Bone marrow (tissue), 2 donors: ENCODE results near the gene FMO2.

Experiments
- DNase-seq, 2 donors: peaks; one replicate each; lab custom pipeline; 2025; lab: John Stamatoyannopoulos, UW

The FMO2 gene

DNA sequence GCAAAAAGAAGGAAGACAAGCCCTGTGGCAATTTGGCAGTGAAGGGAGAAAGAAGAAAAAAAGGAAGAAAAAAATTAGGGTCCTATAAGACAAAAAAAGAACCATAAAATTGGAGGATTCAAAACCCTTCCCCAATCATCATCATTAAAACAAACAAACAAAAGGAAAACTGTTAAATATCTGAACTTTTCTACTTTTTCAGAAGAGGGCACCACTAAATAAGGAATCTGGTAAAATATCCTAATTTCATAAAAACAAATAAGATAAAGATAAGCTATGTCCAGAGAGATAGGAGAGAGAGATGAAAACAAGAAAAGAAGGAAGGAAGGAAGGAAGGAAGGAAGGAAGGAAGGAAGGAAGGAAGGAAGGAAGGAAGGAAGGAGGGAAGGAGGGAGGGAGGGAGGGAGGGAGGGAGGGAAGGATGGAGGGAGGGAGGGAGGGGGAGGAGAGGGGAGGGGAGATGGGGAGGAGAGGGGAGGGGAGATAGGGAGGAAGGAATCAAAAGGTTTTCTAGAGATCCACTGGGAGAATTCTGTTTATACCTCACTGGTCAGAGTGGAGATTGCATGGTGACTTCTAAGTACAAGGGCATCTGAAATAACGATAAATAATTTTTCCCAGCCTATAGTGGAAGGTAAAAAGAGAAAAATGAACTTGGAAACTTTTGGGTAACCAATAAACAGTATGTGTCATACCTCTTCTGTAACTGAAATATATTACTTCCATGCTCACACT lies 10.4 kb upstream of the FMO2 start:
- DNase-seq = no peak

DNA sequence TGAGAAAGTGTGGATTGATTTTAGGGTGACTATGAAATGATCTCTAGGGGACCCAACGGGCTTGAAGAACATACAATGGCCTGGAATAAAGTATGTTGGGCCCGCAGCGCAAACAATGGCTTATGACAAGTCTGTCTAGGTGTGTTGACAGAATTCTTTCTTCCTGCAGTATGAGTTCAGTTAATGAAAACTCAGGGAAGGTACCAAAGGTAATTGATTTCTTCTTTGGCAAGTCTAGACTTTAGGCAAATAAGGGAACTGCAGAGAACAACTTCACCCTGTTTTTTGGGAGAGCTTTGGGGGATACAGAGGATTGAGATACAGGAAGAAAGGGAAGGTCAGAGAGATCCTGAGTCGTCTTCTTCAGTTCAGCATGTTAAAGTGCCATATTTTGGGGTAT lies 7.8 kb upstream of the FMO2 start:
- no peak for DNase-seq

DNA sequence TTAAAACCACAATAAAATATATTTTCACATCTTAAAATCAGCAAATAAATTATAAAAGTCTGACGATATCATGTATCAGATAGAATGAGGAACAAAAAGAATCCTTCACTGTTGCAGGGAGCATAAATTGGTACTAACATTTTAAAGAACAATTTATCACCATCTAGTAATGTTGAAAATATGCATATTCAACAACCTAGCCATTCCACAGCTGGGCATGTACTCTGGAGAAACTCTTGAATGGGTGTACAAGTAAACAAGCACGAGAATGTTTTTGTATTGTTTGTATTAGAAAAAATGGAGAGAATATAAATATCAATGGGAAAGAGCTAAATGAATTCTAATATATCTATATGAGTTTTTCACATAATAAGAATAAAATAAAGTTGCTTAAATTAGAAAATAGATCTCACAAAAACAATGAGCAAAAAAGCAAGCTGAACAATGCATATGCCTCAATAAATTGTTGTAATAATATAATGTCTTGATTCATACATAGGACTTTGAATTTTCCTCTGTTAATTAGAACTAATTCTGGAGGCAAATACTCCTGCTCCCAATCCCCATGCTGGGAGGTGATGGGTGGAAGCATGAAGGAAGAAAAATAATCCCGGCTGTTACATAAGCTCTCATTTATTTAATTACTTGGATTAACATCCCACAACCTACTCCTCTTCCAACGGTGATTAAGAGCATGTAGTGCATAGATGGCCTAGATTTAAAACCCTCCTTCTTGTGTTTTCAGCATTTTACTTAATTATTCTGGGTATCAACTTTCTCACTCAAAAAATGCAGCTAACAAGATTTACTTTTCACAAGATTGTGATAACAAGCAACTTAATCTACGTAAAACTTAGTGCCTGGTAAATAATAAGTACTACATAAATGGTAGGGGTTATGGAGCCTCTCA lies 5.5 kb upstream of the FMO2 start:
- no peak for DNase-seq

DNA sequence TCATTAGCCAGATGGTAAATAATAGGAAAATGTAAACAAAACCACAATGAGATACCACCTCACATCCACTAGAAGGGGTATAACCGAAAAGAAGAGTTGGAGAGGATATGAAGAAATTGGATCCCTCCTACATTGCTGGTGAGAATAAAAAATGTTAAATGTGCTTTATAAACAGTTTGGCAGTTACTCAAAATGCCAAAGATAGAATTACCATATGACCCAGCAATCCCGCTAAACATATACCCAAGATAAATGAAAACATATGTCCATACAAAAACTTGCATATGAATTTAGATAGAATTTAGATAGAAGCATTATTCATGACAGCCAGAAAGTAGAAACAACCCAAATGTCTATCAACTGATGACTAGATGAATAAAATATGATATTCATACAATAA lies 4.4 kb upstream of the FMO2 start:
- no peak for DNase-seq

DNA sequence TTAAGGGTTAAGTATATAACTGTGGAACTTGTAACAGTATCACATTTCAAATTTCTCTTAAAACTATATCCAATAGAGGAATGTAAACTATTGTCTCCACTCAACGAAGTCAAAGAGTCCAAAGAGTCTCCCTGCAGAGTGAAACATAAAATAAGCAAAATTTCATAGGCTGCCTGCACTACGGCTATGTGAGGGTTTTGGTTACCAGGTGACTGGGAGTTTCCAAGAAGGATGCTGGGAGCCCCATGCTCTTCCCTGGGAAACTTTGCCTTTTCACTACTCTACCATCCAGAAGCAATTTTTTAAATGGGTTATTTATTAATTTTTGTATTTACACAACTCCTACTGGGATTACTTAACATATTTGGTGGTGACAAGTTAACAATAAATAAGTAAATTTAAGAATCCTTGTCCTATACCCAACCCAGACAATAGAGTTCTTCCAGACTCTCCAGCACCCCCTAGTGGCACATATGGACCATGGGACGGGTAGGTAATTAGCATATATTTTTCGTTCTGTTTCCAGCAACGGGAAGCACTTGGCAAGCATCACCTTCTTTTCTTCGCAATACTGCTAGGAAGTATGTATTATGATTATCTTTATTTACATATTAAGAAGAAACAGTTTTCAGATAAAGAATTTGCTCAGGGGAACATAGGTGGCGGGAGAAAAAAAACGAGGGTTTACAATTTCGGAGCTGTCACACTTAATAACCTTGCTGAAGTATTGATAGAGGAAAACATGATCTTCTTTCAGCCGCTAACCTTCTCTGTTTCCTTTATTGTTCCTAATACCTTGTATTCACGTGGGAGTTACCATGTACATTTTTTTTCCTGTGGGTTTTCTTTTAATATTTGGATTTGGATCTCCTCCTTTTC lies 3.5 kb downstream of the FMO2 start:
- DNase-seq = peak in 1 of 2 donors; percentile 23

DNA sequence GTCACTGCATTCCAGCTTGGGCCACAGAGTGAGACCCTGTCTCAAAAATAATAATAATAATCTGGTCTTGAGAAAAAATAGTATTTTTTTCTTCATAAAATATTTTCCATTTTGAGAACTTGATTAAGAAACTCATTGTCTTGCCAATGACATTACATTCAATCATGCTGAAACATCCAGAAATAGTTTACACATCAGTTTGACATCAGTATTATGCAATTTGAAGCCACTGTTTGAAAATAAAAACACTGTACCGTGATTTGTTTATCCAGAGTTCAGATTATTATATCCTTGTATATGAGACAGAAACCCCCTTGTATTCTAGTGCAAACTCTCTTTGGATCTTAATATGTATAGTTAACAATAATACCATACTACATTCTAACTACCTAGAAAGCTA lies 6.9 kb downstream of the FMO2 start:
- DNase-seq = no peak

DNA sequence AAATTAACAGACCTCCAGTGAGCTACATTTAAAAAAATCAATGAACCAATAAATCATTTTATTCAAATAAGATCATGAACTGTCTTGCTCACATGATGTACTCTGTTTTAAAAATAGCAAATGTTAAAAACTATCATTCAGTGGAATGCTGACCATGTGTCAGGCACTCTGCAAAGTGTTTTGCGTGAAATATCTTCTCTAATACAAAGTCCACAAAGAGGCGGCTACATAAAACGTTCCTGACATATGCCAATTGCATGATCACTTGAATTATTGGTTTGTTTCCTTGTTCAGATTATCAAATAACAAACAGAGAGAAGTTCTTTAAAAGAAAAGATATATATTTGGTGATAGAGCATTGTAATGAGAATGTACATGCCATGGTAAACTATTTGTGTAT lies 10.7 kb downstream of the FMO2 start:
- DNase-seq = no peak

DNA sequence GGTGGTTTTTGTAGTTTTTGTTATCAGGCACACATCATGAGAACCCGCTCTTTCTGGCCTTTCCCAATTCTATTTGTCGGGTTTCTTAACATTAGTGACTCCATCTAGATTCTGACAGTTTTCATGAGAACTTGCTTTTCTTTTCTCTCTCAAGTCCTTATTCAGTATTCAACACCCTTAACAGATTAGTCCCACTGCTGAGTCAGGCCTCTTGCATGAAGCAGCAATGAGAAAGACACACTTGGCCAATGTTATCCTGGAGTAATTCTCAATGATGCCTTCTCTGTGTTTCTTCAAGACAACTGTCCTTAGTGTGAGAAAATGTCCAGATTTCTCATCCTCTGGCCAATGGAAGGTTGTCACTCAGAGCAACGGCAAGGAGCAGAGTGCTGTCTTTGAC lies 11.3 kb downstream of the FMO2 start:
- DNase-seq = no peak

DNA sequence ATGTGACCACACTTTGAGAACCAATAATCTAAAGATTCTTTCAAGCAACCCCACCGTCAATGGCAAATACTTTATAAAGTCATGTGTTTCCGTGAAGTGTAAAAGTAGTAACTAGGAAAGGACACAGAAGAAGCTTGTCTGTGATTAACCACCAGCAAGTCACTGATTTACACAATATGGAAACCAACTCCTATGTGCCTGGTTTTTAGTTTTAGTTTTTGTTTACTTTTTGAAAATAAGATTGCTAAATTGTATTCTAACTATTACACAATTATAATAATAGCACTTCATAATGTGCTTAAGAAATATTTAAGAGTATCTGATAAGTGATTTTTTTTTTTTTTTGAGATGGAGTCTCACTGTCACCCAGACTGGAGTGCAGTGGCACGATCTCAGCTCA lies 13.0 kb downstream of the FMO2 start:
- DNase-seq = no peak

DNA sequence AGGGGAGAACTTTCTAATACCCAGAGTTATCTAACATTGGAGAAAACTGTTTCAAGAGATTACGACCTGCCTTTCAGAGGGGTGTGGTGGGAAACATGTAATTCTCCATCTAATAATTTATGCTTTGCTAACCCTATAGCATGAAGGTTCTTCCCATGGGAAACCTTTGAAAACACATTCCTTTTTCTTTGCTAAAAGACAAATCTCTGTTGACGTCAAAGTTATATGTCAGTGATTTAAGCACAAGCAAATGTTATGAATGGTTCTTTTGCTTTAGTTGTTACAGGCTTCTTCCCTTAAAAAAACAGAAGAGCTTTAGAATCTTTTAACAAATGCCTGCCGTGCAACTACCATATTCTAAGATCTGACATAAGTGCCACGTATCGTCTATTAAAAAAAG lies 19.2 kb downstream of the FMO2 start:
- DNase-seq = no peak

DNA sequence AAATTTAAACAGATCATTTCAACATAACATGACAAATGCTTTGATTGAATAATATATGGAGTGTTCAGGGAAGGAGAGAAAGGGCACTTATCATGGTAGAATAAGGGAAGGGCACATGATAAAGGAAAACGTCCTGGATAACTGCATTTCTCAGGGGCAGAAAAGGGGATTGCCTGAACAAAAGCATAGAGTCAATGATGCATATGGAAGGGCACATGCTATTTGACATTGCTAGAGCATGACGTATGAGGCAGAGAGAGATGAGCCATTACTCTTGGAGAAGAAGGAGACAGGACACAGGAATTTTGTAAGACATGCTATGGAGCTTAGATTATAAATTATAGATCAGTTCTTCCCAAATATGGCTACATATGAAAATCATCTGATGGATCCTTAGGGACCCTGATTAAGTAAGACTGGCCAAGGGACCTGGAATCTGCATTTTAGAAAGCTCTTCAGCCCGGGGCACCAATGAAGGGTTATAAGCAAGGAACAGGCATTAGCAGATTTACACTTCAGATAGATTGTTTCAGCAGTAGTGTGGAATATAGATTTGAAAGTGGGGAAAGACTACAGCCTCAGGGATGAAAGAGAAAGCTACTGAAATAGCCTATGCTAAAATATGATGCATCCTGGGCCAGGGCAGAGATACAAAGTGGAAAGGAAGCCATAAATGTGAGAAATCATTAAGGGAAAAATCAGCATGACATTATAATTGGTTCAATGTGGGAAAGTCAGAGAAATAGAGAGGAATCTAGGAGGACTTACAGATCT lies 21.3 kb downstream of the FMO2 start:
- DNase-seq = no peak

DNA sequence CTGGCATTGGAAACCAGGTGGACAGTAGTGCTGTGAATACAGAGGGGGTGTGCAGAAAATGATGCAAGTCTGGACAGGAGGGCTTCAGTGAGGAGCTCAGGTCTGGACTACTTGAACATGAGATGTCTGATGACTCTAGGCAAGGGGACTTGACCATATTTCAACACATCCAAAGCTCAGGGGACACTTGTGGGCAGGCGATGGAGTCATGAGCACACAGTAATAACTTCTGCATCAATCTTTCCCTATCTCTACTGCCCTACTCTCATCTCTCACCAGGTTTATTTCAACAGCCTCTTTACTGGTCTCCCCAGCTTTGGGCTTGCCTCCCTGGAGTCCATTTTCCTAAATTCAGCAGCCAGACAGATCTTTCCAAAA lies 21.9 kb downstream of the FMO2 start:
- DNase-seq = no peak

DNA sequence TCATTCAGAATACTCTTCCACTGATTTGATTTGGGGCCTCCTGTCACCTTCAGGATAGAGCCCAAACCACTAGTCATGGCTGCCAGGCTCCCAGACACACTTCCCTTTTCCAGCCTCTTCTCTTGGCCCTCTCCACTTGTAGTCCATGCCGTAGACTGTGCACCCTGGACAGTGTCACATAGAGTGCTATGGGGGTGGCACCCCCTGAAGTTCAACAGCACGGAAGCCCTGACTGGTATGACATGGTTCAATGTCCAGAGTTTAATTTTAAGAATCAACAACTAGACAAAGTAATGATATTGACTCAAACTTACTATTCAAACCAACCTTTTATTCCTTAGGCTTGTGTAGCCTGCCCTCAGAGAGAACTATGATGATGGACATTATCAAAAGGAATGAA lies 22.3 kb downstream of the FMO2 start:
- DNase-seq = no peak

DNA sequence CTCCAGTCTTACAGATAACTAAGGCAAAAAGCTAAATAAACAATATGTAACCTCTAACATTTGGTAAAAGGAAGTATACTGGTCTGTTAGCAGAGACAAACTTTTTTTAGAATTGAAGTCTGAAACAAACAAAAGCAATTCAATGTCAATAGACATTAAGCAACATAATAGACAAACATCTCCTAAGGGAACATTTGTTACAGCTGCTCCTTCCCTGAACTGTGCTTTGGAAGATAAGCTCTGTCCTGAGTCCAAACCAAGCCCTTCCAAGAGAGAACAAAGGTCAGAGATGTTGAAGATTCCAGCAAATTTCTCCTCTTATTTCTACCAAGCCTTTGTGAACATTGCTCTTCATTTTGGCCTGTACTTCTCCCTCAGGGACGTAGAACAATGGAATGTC lies 25.3 kb downstream of the FMO2 start:
- no peak for DNase-seq

DNA sequence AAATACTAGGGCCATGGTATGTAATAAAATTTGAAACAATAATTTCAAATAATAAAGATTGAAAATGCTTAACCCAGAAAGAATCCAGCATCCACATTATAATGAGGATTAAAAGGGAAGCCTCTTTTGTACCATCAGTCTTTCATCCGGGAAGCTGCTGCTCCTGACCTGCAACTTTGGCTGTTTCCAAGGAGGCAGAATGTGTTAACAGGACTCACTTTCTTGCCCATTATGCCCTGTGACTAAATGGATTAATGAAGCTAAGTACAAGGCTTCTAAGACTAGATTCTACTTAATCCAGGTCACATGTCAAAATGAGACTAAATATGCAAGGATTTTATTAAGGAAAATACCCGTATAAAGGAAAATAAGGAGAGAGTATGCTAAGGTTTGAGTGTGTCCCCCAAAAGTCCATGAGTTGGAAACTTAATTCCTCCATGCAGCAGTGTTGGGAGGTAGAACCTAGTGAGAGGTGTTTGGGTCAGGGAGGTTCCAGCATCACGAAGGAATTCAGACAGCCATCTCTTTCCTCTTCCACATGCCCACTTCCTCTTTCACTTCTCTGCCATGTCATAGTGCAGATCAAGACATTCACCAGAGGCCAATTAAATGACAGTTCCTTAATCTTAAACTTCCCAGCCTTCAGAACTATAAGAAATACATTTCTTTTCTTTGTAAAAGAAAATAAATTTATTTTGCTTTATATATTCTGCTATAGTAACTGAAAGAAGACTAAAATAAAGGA lies 27.7 kb downstream of the FMO2 start:
- DNase-seq = no peak

DNA sequence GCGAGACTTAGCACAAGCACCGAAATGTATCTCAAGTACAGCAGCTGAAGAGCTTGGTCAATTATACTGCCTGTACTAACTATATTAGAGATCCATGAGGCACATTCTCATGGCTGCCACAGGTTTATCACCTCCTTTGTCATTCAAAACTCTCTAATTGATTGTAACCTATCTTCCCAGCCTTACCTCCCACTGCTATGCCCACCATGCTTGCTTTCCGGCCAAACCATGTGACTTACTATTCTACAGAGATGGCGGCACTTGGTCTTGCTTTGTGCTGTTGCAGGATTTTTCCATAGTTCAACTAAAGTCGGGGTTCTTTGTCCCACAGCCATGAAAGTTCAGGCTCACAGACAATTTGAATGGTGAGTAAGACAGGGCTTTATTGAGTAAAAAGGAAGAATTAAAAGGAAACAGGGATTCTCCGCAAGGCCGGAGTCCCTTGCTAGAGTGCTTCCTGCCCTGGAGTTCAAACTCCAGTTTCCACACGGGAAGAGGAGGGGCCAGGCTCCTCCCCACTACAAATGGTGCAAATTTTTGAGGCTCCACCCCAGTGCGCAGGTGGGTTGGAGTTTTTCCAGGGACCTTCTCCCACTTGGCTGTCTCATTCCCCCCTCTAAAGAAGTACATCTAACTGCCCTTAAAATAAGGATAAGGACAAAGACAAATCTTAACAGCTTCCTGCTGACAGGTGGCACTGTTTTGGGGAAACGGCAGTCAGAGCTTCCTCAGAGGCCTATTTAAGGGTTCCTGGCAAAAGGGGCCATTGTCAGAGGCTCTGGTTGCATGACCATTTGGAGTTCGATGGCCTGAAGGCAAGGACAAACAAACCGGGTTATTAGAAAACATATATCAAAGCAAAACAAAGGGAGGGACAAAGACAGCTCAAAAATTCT lies 28.7 kb downstream of the FMO2 start:
- DNase-seq = no peak

DNA sequence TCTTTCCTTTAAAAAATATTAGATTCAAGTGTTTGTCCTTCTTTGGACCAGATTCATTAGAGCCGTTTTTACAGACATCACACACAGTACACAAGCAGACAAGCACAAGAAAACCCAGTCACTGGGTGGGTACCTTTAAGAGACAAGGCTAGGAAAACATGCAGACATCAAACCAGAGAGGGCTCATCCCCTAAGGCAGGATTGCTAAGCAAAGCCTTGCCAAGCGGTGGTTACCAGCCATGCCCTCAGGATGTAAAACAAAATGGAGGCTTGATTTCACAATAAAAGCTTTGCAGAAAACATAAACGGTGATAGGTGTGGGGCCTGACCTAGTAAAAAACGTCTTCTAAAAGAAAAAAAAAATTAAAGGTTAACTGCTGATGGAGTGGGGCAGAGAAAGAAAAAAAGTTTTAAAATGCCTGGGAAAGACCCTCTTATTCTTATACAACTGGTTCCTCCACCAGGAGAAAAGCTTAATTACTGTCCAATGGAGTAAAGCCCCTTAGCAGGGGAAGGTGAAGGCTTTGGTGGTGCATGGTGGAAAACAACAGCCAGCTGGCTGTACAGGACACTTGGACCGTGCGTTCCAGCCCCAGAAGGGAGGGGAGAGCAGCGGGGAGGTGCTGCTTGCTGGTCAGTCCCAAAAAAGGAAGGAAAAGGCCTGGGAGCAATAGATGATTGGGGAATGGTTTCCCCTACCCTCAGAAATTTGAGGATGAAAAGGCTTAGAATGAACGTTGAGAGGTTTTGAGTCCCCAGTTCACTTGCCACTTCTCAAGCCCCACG lies 32.8 kb downstream of the FMO2 start:
- DNase-seq = no peak

DNA sequence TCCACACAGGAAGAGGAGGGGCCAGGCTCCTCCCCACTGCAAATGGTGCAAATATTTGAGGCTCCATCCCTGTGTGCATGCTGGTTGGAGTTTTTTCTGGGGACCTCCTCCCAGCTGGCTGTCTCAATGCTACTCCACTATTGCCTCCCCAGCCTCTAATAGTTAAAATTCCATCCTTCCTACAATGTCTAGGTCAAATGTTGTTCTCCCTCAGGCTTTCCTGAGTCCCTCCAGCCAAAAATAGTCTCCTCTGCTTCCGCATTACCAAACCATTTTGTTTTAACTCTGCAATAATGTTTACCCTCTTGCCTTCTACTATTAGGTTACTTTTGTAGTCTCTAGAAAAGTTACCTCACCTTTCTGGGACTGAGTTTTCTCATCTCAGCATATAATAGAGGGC lies 33.6 kb downstream of the FMO2 start:
- no peak for DNase-seq
